Testis (tissue), 3 donors: Measurements from ENCODE around the gene CHCHD6. TPM values are rescaled to one million over a fixed set of nuclear protein-coding genes. Genes with fewer than 3 reads are reported as not detected.

Source experiments
- DNase-seq: peaks from one replicate; pipeline ENCODE4 v3.0.0-alpha.2; 2019
- H3K27ac ChIP-seq, 2 donors: fragments of 200-600 bp; sonication (generic); one replicate each; pipeline ENCODE4 v1.5.1; 2019
- H3K27me3 ChIP-seq: fragments of 200-600 bp; sonication (generic); one replicate; pipeline ENCODE4 v1.5.1; 2019
- H3K36me3 ChIP-seq: fragments of 200-600 bp; sonication (generic); one replicate; pipeline ENCODE4 v1.5.1; 2017; ENCODE audit warnings: low read depth; ENCODE audit errors: missing control alignments
- H3K4me1 ChIP-seq: fragments of 200-600 bp; sonication (generic); one replicate; pipeline ENCODE4 v1.5.1; 2019
- H3K4me3 ChIP-seq, 2 donors: fragments of 200-600 bp; sonication (generic); one replicate each; pipeline ENCODE4 v1.5.1; 2017 to 2019
- H3K9me3 ChIP-seq: fragments of 200-600 bp; sonication (generic); one replicate; pipeline ENCODE4 v1.5.1; 2017
- POLR2A ChIP-seq: fragments of 450-650 bp; IDR thresholded peaks from one replicate; pipeline ENCODE4 v1.6.1; 2017; ENCODE audit warnings: antibody characterized with exemption, mild to moderate bottlenecking, moderate library complexity
- WGBS, 2 donors: methylation state at CpG; one replicate each; pipeline ENCODE4 v1.1.5; 2018; 5-methylcytosine and 5-hydroxymethylcytosine counted together
- intact Hi-C: fragments of 100-400 bp; cut with DNase I; formaldehyde crosslinking; loops from one replicate; pipeline ENCODE4 v1.15.1; 2023; ENCODE audit warnings: low total_unique reads
- polyA plus RNA-seq: library from polyadenylated mRNA; stranded (reverse); fragments of 350-450 nt; fragmentation: Illumina TruSeq; extraction: RNeasy Lipid Tissue Mini Kit (QIAGEN cat#74804); gene quantifications from one replicate; pipeline ENCODE4 v1.2.3, GENCODE V29; 2014; ENCODE audit warnings: low read depth, low replicate concordance; ENCODE audit not compliant: insufficient read depth
- total RNA-seq, 2 donors: library from RNA; depleted of rRNA; stranded (reverse); fragments of >200 nt; gene quantifications; one replicate each; pipeline ENCODE4 v1.2.3, GENCODE V29; 2016
- TF ChIP-seq, protein P1 (sequence below), 3 experiments: fragments of 450-650 bp in 2 of 3; fragments of 200-600 bp in 1 of 3; sonication (generic) in 1 of 3; IDR thresholded peaks; one replicate each; pipeline ENCODE4 v1.5.1; 2016 to 2019; ENCODE audit warnings: antibody characterized with exemption in 3 of 3, mild to moderate bottlenecking in 2 of 3, moderate library complexity in 1 of 3

CHCHD6 gene
- total and polyA plus RNA-seq, 3 donors from 2014 or later: 47.6 to 84.6 (median 49.9) TPM

DNA sequence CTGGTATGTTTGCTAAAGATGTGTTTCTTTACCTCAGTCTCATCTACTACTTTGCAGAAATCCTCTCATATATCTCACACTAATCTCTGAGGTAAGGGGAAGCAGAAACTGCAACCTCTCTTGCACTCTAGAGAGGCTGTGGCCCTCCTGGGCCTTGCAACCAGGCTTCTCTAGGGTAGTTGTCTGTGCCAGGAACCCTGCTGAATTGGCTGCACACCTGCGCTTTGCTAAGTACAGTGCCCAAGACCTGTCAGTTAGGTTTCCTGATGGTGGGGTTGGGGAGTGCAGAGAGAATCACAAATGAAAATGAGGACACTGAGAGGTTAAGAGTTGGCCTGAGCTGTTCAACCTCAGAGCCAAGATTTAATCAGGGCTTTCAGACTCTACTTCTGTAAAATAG is 161.7 kb downstream of the CHCHD6 start:
- no peak for DNase-seq
- Histone ChIP-seq H3K27me3 (no peaks in the 10 kb centered on the region), H3K4me3 (no peak overlapping the region), H3K4me1 (peaks cover 7% of the 10 kb centered on the region), H3K9me3 (no peaks in the 10 kb centered on the region), H3K27ac (no peak overlapping the region), H3K36me3 (no peaks in the 10 kb centered on the region)
- intact Hi-C loops: no loop called here
- 93 to 100% methylated on average over 1 of the region's 1 CpG for WGBS, 2 donors
- no peak for TF ChIP-seq POLR2A
- TF ChIP-seq, protein P1, sequence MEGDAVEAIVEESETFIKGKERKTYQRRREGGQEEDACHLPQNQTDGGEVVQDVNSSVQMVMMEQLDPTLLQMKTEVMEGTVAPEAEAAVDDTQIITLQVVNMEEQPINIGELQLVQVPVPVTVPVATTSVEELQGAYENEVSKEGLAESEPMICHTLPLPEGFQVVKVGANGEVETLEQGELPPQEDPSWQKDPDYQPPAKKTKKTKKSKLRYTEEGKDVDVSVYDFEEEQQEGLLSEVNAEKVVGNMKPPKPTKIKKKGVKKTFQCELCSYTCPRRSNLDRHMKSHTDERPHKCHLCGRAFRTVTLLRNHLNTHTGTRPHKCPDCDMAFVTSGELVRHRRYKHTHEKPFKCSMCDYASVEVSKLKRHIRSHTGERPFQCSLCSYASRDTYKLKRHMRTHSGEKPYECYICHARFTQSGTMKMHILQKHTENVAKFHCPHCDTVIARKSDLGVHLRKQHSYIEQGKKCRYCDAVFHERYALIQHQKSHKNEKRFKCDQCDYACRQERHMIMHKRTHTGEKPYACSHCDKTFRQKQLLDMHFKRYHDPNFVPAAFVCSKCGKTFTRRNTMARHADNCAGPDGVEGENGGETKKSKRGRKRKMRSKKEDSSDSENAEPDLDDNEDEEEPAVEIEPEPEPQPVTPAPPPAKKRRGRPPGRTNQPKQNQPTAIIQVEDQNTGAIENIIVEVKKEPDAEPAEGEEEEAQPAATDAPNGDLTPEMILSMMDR (IDR thresholded peaks at IDR 0.05): no peak

DNA sequence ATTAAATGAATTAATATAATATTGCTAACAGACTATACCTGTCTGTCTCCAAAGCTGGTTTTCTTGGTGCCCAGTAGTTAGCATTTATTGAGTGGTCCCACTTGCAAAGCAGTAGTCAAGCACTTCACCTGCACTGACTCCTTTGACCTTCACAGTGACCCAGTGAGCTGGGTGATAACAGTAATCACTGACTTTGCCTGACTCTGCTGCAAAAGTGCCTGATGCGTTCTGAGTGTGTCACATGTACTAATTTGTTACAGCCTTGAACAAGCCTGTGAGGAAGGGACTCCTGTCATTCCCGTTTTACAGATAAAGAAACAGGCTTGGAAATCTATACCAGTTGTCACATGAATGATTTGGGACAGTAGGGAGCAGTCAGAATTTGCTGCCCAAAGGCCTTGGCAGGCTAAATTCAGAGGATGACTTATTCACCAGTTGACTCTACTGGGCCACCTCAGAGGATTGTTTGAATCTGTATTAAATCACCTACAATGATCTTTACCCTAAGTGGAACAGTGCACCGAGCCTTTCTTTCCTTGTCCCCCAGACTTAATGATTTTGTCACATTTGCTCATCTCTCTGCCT is 162.2 kb downstream of the CHCHD6 start:
- intact Hi-C loops: no loop called here

DNA sequence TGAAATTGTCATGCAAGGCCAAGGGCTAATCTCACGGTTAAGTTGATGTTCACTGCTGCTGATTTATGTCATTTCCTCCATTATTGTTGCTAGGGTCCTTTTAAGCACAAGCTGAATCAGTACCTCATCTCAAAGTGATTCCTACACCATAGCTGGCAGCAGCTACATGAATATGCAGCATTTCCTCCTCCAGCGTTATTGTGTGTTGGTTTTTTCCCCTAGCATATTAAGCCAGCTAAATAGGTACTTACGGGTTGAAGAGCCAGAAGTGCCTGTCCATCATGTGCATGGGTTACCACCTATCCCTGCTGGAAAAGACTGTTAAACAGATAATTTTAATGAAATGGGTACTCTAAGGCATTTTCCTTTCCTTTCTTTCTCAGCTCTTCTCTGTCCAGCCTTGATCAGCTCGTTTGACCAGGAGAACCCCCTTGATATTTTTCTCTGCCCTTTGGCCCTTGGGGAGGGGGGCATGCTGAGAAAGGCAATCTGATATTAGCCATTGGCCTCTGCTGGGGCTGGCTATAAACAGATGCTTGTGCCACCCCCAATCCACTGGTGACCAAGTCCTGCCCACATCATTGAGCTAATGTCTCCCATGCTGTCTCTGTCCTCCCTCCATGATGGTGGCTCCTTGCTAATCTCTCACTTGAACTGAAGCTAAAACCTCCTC is 163.3 kb downstream of the CHCHD6 start:
- TF ChIP-seq, protein P1 (IDR thresholded peaks at IDR 0.05): no peak
- no peak for TF ChIP-seq POLR2A
- peaks cover 14% of the 10 kb centered on the region for H3K4me1 ChIP-seq
- no peak for DNase-seq

More for the DNA sequence above, 162.2 kb downstream of the CHCHD6 start:
- Histone ChIP-seq H3K36me3 (no peaks in the 10 kb centered on the region), H3K4me3 (no peak overlapping the region), H3K9me3 (no peaks in the 10 kb centered on the region), H3K27me3 (no peaks in the 10 kb centered on the region), H3K4me1 (peaks cover 12% of the 10 kb centered on the region), H3K27ac (no peak overlapping the region)
- DNase-seq: no peak
- TF ChIP-seq, protein P1 (IDR thresholded peaks at IDR 0.05): no peak
- no peak for TF ChIP-seq POLR2A
- WGBS, 2 donors: 69 to 73% methylated on average over 3 of the region's 3 CpGs

DNA sequence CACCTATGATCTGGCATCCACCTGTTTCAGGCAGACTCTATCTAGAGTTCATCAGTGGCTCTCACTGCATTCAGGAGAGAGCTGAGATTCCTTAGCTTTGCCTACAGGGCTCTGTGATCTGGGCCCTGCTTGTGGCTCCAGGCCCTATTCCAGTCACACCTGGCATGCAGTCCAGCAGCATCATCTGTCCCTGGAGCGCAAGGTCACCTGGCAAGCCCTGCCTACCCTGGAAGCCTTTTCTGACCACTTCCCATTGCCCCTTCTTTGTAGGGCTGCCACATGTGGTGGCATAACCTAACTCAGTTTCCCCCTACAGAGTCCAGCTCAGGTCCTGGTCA is 163.8 kb downstream of the CHCHD6 start:
- Histone ChIP-seq H3K4me1 (peaks cover 14% of the 10 kb centered on the region), H3K27me3 (no peaks in the 10 kb centered on the region), H3K9me3 (no peaks in the 10 kb centered on the region), H3K36me3 (no peaks in the 10 kb centered on the region), H3K27ac (no peak overlapping the region), H3K4me3 (no peak overlapping the region)
- 100% methylated on average over 1 of the region's 1 CpG for WGBS, 2 donors
- TF ChIP-seq, protein P1 (IDR thresholded peaks at IDR 0.05): no peak
- TF ChIP-seq POLR2A: no peak
- DNase-seq: no peak
- intact Hi-C loops: no loop called here

More for the DNA sequence above, 163.3 kb downstream of the CHCHD6 start:
- H3K9me3 ChIP-seq: no peaks in the 10 kb centered on the region
- H3K4me3 ChIP-seq: no peak overlapping the region
- H3K27me3 ChIP-seq: no peaks in the 10 kb centered on the region
- intact Hi-C loops: no loop called here
- H3K27ac ChIP-seq: no peak overlapping the region
- 89 to 93% methylated on average over 4 of the region's 4 CpGs for WGBS, 2 donors
- no peaks in the 10 kb centered on the region for H3K36me3 ChIP-seq
